ENCODE data around the gene SLC22A24. TPM values are rescaled to one million over a fixed set of nuclear protein-coding genes. Genes with fewer than 3 reads are reported as not detected.

The SLC22A24 gene, protein sequence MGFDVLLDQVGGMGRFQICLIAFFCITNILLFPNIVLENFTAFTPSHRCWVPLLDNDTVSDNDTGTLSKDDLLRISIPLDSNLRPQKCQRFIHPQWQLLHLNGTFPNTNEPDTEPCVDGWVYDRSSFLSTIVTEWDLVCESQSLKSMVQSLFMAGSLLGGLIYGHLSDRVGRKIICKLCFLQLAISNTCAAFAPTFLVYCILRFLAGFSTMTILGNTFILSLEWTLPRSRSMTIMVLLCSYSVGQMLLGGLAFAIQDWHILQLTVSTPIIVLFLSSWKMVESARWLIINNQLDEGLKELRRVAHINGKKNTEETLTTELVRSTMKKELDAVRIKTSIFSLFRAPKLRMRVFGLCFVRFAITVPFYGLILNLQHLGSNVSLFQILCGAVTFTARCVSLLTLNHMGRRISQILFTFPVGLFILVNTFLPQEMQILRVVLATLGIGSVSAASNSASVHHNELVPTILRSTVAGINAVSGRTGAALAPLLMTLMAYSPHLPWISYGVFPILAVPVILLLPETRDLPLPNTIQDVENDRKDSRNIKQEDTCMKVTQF
- not detected for polyA plus RNA-seq (2012; ENCODE audit: insufficient read length, low read depth)

DNA sequence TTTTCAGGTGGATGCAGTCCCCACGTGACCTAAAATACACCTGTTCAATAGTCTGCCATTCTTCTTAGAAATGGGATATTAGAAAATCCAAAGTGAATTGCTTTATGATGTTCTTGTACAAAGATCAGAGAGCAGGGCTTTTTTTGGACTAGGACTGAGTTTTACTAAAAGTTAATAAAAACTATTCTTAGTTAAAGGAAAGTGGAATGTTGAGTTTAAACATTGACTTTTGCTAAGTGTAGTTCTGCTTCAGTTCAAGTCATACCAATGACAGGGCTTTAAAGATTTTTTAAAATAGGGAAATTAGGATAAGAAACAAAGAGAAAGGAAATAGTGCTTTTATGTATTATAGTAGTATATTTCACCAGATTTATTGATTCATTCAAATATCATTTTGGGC is at the start of gene SLC22A24:
TSS of gene SLC22A24 (minus strand) at position 101 of the 400 bp plus-strand sequence. CDS start 442 bp downstream, outside the sequence.
- TF ChIP-seq, protein P1, sequence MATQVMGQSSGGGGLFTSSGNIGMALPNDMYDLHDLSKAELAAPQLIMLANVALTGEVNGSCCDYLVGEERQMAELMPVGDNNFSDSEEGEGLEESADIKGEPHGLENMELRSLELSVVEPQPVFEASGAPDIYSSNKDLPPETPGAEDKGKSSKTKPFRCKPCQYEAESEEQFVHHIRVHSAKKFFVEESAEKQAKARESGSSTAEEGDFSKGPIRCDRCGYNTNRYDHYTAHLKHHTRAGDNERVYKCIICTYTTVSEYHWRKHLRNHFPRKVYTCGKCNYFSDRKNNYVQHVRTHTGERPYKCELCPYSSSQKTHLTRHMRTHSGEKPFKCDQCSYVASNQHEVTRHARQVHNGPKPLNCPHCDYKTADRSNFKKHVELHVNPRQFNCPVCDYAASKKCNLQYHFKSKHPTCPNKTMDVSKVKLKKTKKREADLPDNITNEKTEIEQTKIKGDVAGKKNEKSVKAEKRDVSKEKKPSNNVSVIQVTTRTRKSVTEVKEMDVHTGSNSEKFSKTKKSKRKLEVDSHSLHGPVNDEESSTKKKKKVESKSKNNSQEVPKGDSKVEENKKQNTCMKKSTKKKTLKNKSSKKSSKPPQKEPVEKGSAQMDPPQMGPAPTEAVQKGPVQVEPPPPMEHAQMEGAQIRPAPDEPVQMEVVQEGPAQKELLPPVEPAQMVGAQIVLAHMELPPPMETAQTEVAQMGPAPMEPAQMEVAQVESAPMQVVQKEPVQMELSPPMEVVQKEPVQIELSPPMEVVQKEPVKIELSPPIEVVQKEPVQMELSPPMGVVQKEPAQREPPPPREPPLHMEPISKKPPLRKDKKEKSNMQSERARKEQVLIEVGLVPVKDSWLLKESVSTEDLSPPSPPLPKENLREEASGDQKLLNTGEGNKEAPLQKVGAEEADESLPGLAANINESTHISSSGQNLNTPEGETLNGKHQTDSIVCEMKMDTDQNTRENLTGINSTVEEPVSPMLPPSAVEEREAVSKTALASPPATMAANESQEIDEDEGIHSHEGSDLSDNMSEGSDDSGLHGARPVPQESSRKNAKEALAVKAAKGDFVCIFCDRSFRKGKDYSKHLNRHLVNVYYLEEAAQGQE (IDR thresholded peaks at IDR 0.05; ENCODE audit: insufficient read depth in 1 of 2, low read depth in 2 of 2, low read length in 2 of 2), result no peak
- TF ChIP-seq FOXP2 (optimal IDR thresholded peaks at IDR 0.05; ENCODE audit: borderline replicate concordance, extremely low read depth, extremely low read length, insufficient read depth) (no peak), TAF1 (IDR thresholded peaks at IDR 0.05; ENCODE audit: borderline replicate concordance, insufficient read depth, low read length) (no peak), SIN3A (IDR thresholded peaks at IDR 0.05; ENCODE audit: borderline replicate concordance, insufficient read depth, low read length) (no peak), POLR2AphosphoS5 (IDR thresholded peaks at IDR 0.05; ENCODE audit: low read depth, low read length) (no peak)

DNA sequence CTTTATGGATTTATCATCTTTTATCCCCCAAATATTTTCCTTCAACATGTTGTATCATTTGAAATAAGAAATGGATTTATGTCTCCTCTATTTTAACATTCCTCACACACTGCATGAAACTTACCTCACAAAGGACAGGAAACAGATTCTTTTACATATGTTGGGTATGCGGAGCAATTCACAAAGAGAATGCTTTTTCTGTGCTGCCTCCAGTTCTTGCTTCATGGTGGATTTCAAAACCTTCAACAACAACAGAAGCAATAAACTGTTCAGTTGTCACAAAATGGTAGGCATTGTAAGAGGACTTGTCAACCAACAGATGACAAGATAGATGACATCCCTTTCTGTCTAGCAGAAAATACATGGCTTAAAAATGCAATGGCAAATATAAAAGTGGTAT is 36.5 kb upstream of the SLC22A24 start:
- TF ChIP-seq TAF1 (IDR thresholded peaks at IDR 0.05; ENCODE audit: borderline replicate concordance, insufficient read depth, low read length) (no peak), POLR2AphosphoS5 (IDR thresholded peaks at IDR 0.05; ENCODE audit: low read depth, low read length) (no peak)

DNA sequence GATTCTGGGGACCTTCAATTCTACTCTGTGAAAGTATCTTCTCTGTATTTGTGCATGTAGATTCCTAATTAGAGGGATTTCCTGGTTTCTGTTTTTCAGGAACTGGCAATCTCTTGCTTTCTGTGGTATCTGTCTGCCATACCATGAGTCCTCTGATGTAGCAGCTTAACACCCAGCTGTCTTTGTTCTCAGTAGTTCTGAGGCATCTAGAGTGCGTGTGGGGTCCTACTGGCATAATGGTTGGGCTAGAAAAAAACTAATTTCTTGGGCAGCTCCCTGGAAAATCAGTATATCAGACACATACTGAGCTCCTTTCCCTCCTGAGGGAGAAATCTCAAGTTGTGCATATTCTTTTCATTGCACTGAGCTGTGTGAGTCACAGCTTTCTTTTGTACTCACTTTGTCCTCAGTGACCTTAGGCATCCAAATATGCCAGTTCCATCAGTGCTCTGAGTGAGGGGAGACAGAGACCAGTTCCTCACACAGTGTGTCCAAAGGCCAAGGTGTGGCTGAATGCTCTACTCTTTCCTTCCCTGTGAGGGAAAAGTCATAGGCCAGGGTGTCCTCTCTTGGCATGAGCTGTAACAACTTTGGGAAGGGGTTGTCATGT is 35.5 kb upstream of the SLC22A24 start:
- no peak for TF ChIP-seq TAF1 (IDR thresholded peaks at IDR 0.05; ENCODE audit: borderline replicate concordance, insufficient read depth, low read length)
- no peak for TF ChIP-seq POLR2AphosphoS5 (IDR thresholded peaks at IDR 0.05; ENCODE audit: low read depth, low read length)
- TF ChIP-seq SIN3A (IDR thresholded peaks at IDR 0.05; ENCODE audit: borderline replicate concordance, insufficient read depth, low read length), result no peak
- TF ChIP-seq FOXP2 (optimal IDR thresholded peaks at IDR 0.05; ENCODE audit: borderline replicate concordance, extremely low read depth, extremely low read length, insufficient read depth), result no peak
- TF ChIP-seq, protein P1 (IDR thresholded peaks at IDR 0.05; ENCODE audit: insufficient read depth in 1 of 2, low read depth in 2 of 2, low read length in 2 of 2), result no peak

DNA sequence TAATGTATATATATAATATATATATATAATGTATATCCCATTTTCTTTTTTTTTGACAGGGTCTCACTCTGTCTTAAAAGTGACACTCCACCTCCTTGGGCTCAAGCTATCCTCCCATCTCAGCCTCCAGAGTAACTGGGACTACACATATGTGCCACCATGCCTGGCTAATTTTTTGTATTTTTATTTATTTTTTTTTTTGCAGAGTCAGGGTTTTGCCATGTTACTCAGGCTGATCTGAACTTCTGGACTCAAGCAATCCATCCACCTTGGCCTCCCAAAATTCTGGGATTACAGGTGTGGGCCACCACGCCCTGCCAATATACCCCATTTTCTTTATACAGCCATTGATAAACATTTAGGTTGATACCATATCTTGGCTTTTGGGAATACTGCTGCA is 33.9 kb upstream of the SLC22A24 start:
- no peak for TF ChIP-seq POLR2AphosphoS5 (IDR thresholded peaks at IDR 0.05; ENCODE audit: low read depth, low read length)
- no peak for TF ChIP-seq TAF1 (IDR thresholded peaks at IDR 0.05; ENCODE audit: borderline replicate concordance, insufficient read depth, low read length)
- TF ChIP-seq, protein P1 (IDR thresholded peaks at IDR 0.05; ENCODE audit: insufficient read depth in 1 of 2, low read depth in 2 of 2, low read length in 2 of 2), result no peak
- TF ChIP-seq FOXP2 (optimal IDR thresholded peaks at IDR 0.05; ENCODE audit: borderline replicate concordance, extremely low read depth, extremely low read length, insufficient read depth), result no peak
- TF ChIP-seq SIN3A (IDR thresholded peaks at IDR 0.05; ENCODE audit: borderline replicate concordance, insufficient read depth, low read length), result no peak

DNA sequence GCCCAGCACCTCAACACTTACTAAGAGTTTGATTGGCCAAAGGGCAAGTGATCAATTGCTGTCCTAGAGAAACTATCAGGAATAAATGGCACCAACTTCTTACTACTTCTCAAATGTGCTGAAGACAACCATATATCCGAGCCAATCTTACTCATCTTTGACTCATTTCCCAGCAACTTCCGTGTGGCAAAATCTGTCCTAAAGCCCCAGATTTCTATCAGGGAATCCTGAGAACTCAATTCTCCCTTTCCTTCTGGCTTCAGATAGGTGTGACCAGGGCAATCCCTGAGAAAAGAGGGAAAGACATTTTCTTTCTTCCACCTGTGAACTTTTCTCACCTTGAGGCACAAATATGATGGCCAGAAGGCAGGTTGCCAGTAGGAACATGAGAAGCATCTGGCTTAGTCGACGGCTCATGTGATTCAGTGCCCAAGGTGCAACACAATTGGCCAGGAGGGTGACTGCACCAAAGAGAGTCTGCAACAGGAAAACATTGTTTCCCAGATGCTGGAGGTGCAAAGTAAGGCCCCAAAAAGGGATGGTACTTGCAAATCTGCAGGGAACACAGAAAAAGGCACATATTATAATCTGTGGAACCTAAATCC is 21.8 kb upstream of the SLC22A24 start:
- no peak for TF ChIP-seq FOXP2 (optimal IDR thresholded peaks at IDR 0.05; ENCODE audit: borderline replicate concordance, extremely low read depth, extremely low read length, insufficient read depth)
